Body of pancreas (tissue), 4 donors: ENCODE data around the gene MATN1.
A peak's percentile ranks its signal among the peaks of the same experiment; 100 is the strongest.

ENCODE experiments used
- POLR2A ChIP-seq, 3 donors: fragments of 450-650 bp; IDR thresholded peaks; one replicate each; pipeline ENCODE4 v1.6.1; 2016; ENCODE audit warnings: antibody characterized with exemption in 3 of 3, mild to moderate bottlenecking in 2 of 3
- TF ChIP-seq, protein P1 (sequence below), 7 experiments: fragments of 450-650 bp in 4 of 7; fragments of 200-600 bp in 3 of 7; sonication (generic) in 3 of 7; IDR thresholded peaks; one replicate each; pipeline ENCODE4 v1.5.1; 2016 to 2019; ENCODE audit warnings: antibody characterized with exemption in 7 of 7

DNA sequence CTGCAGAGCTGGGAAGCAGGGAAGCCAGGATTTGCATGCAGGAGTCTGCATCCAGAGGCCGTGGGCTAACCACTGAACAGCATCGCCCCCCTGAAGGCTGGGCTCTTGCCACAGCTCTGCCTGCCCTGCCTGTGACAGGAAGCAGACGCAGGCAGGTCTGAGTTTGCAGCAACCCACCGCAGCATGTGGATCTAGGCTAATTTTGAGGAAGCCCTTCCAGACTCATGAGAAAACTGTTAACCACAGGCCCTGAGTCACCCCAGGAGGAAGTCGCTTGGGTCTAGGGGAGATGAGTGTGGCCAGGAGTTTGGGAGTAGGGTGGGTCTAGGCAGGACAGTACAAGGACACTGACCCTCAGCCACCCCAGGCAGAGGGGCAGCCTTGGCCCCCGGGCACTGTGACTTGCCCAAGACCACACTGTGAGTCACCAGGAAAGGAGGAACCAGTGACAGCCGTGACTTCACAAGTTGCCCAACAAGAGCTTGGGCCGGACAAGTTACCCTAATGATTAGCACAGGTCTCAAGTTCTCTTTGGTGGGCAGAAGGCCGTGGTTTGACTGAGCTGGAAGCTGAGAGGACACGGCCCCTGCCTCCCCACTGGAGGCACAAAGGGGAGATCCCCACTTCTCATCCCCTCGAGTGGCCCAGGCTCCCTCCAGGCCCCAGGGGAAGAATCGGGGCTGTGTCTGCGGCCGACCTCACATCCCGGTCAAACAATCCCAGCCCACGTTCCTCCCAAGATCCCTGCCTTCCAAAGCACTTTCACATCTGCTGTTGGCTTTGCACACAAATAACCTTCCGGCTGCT, 33.4 kb upstream of the MATN1 start:
- TF ChIP-seq, protein P1, sequence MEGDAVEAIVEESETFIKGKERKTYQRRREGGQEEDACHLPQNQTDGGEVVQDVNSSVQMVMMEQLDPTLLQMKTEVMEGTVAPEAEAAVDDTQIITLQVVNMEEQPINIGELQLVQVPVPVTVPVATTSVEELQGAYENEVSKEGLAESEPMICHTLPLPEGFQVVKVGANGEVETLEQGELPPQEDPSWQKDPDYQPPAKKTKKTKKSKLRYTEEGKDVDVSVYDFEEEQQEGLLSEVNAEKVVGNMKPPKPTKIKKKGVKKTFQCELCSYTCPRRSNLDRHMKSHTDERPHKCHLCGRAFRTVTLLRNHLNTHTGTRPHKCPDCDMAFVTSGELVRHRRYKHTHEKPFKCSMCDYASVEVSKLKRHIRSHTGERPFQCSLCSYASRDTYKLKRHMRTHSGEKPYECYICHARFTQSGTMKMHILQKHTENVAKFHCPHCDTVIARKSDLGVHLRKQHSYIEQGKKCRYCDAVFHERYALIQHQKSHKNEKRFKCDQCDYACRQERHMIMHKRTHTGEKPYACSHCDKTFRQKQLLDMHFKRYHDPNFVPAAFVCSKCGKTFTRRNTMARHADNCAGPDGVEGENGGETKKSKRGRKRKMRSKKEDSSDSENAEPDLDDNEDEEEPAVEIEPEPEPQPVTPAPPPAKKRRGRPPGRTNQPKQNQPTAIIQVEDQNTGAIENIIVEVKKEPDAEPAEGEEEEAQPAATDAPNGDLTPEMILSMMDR (IDR thresholded peaks at IDR 0.05) = no peak
- peak in 2 of 3 donors; percentile 23 to 62 for TF ChIP-seq POLR2A (IDR thresholded peaks at IDR 0.05)
